Panc1 (cell line): Measurements from ENCODE around the gene COL27A1. TPM values are rescaled to one million over a fixed set of nuclear protein-coding genes. Genes with fewer than 3 reads are reported as not detected.

Experiments used
- ATAC-seq: fragments of 200-7000 bp; cut with Tn5 transposase; 2 replicates; pipeline ENCODE4 v1.9.1; 2020; ENCODE audit warnings: mild to moderate bottlenecking, moderate library complexity
- BruUV-seq: library from RNA; stranded (reverse); fragments of 400-500 nt; replicated peaks from 2 replicates; lab custom pipeline; 2021; lab: Mats Ljungman, UMichigan
- CTCF ChIA-PET: fragments of 300-600 bp; sonication (Branson Sonifier 250); formaldehyde crosslinking; loops from one replicate; lab custom pipeline; 2022; ENCODE audit warnings: antibody characterized with exemption; lab: Charles Lee
- POLR2A ChIA-PET: fragments of 300-600 bp; sonication (Branson Sonifier 250); formaldehyde crosslinking; loops from one replicate; lab custom pipeline; 2022; ENCODE audit warnings: antibody characterized with exemption; lab: Charles Lee
- DNase-seq: peaks from one replicate; pipeline ENCODE4 v3.0.0-alpha.2; 2010; ENCODE audit warnings: low read depth, low spot score
- H3K27ac ChIP-seq: 2 replicates; pipeline ENCODE4 v1.5.1; 2011; ENCODE audit warnings: mild to moderate bottlenecking, low read length, inconsistent platforms
- H3K27me3 ChIP-seq: fragments of 200-500 bp; sonication (Bioruptor generic); 2 replicates; pipeline ENCODE4 v1.6.0; 2014; ENCODE audit warnings: low read length, inconsistent platforms; ENCODE audit not compliant: control insufficient read depth, insufficient read depth
- H3K36me3 ChIP-seq: fragments of 200-500 bp; sonication (Bioruptor generic); 2 replicates; pipeline ENCODE4 v1.5.1; 2014; ENCODE audit warnings: inconsistent platforms, mild to moderate bottlenecking, low read length, moderate library complexity; ENCODE audit not compliant: control insufficient read depth, insufficient read depth
- H3K4me1 ChIP-seq: 2 replicates; pipeline ENCODE4 v1.5.1; 2011; ENCODE audit warnings: inconsistent platforms, mild to moderate bottlenecking, low read length, moderate library complexity; ENCODE audit not compliant: control insufficient read depth, insufficient read depth
- H3K4me3 ChIP-seq, 2 experiments: 2 replicates each; pipeline ENCODE4 v1.5.1; 2011 to 2012; ENCODE audit warnings: low read depth in 2 of 2, low read length in 2 of 2, mild to moderate bottlenecking in 2 of 2, inconsistent platforms in 1 of 2, moderate library complexity in 1 of 2
- H3K9me3 ChIP-seq: fragments of 200-500 bp; sonication (Bioruptor generic); 2 replicates; pipeline ENCODE4 v1.5.1; 2014; ENCODE audit warnings: low read depth, mild to moderate bottlenecking, inconsistent platforms, low read length, moderate library complexity; ENCODE audit not compliant: control insufficient read depth, insufficient read depth
- CTCF ChIP-seq: fragments of 450-650 bp; IDR thresholded peaks from 2 replicates; pipeline ENCODE4 v1.5.1; 2017; ENCODE audit warnings: mild to moderate bottlenecking
- POLR2AphosphoS5 ChIP-seq: IDR thresholded peaks from 2 replicates; pipeline ENCODE4 v1.6.1; 2012; ENCODE audit warnings: mild to moderate bottlenecking, low read depth, low read length, moderate library complexity
- REST ChIP-seq, 2 experiments: IDR thresholded peaks; 2 replicates each; pipeline ENCODE4 v1.6.1; 2011 to 2012; ENCODE audit warnings: low read depth in 2 of 2, control low read depth in 1 of 2, low read length in 1 of 2, mild to moderate bottlenecking in 1 of 2, moderate library complexity in 1 of 2; ENCODE audit not compliant: insufficient read depth in 1 of 2
- SIN3A ChIP-seq: IDR thresholded peaks from 2 replicates; pipeline ENCODE4 v1.6.1; 2012; ENCODE audit warnings: low read depth, mild to moderate bottlenecking, low read length, moderate library complexity, borderline replicate concordance; ENCODE audit not compliant: insufficient read depth
- TCF7L2 ChIP-seq: IDR thresholded peaks from 2 replicates; pipeline ENCODE4 v1.6.1; 2011; ENCODE audit warnings: mild to moderate bottlenecking, low read depth, low read length, inconsistent platforms
- in situ Hi-C: cut with HindIII; loops from 2 replicates; pipeline ENCODE4 v1.10.0; 2016; ENCODE audit warnings: low sequenced_read_pairs, low pct_unique_long_range_greater_than_20kb
- intact Hi-C: fragments of 100-400 bp; cut with micrococcal nuclease; formaldehyde crosslinking; loops from one replicate; pipeline ENCODE4 v1.10.0; 2022; ENCODE audit not compliant: unreplicated experiment
- total RNA-seq: library from RNA; stranded (reverse); gene quantifications from one replicate; pipeline ENCODE4 v1.2.1, GENCODE V29; 2021; ENCODE audit not compliant: unreplicated experiment

The COL27A1 gene
- total RNA-seq, 1 experiment from 2014 or later, result 5.1 TPM

- H3K9me3 ChIP-seq, result no peaks in the 10 kb centered on the region
- H3K4me1 ChIP-seq, result no peaks in the 10 kb centered on the region
- no peak for ATAC-seq
- ChIA-PET CTCF (no interaction called here), POLR2A (no interaction called here)
- intact Hi-C loops, result no loop called here
- H3K36me3 ChIP-seq, result no peaks in the 10 kb centered on the region
- TF ChIP-seq POLR2AphosphoS5, result no peak
- no peak for DNase-seq
- H3K27me3 ChIP-seq, result no peaks in the 10 kb centered on the region; the same call in 1 of the 2 replicates
- no peak overlapping the region for H3K27ac ChIP-seq
- no TSS peak for BruUV-seq
- no peak overlapping the region for H3K4me3 ChIP-seq
- in situ Hi-C loops, result no loop called here
Measured at GRCh38 chr9:114120192-114121014, 34.9 kb upstream of the COL27A1 start.

- CTCF ChIA-PET, result no interaction called here
- intact Hi-C loops, result no loop called here
- Histone ChIP-seq H3K9me3 (no peaks in the 10 kb centered on the region), H3K36me3 (no peaks in the 10 kb centered on the region), H3K27ac (no peak overlapping the region), H3K4me3 (no peak overlapping the region), H3K27me3 (no peaks in the 10 kb centered on the region; the same call in 1 of the 2 replicates), H3K4me1 (no peaks in the 10 kb centered on the region)
- DNase-seq (no peak), ATAC-seq (no peak)
- BruUV-seq, result no TSS peak
- in situ Hi-C loops, result no loop called here
- POLR2A ChIA-PET, result no interaction called here
- TF ChIP-seq POLR2AphosphoS5, result no peak
Measured at GRCh38 chr9:114121227-114122135, 33.9 kb upstream of the COL27A1 start.

GRCh38 chr9:114122136-114123027 is 33.0 kb upstream of the COL27A1 start:
- no peak for TF ChIP-seq CTCF
- no peak for TF ChIP-seq POLR2AphosphoS5
- TF ChIP-seq REST (IDR thresholded peaks at IDR 0.05; ENCODE audit: insufficient read depth in 1 of 2, low read depth in 2 of 2, low read length in 1 of 2), result no peak
- TF ChIP-seq TCF7L2, result no peak
- TF ChIP-seq SIN3A, result no peak
- Histone ChIP-seq H3K27me3 (no peaks in the 10 kb centered on the region; the same call in 1 of the 2 replicates), H3K36me3 (no peaks in the 10 kb centered on the region), H3K27ac (no peak overlapping the region), H3K4me1 (no peaks in the 10 kb centered on the region), H3K4me3 (no peak overlapping the region), H3K9me3 (no peaks in the 10 kb centered on the region)
- ATAC-seq (no peak), DNase-seq (no peak)
- CTCF ChIA-PET, result no interaction called here
- BruUV-seq, result no TSS peak
- in situ Hi-C loops, result no loop called here
- intact Hi-C loops, result no loop called here
- POLR2A ChIA-PET, result no interaction called here
